NCI-H748 treated with DMSO at 0.1 percent for 48 hours (cell line): ENCODE data around the gene HMGXB4.

Source experiments
- DNase-seq: peaks from one replicate; lab custom pipeline; 2025; lab: John Stamatoyannopoulos, UW

HMGXB4 gene

GRCh38 chr22:35326854-35327562 is 69.7 kb downstream of the HMGXB4 start:
- DNase-seq: no peak

DNA sequence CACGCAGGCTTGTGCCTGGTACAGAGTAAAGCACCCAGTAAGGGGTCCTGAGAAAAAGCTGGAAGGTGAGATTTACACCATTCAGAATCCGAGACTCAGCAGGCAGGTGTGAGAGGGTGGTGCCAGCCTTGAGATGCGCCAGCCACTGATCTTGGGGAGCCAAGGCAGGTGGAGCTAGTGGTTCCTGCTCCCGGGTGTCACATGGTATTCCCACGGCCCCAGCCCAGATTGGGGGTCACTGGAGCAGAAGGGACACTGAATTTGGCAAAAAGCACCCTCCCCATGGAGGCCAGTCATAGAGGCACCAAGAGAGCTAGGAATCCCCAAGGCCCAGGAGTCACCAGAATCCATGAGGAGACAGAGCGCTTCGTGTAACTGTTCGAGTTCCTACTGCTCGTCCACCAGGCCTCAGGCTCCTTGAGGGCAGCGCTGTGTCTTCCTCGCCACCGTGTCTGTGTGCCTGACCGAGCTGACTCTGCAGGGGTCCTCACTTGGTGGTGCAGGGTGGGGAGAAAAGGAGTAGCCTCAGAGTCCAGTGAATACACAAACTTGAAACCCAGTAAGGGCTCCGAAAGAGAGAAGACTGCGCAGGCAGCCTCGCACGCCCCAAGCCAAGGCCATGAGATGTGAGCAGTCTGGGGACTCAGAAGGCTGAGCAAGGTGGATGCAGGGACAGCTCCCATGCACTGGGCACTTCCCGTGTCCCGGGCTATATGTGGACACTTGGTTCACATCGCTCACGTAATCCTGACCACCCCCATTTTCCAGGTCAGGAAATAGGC is 70.6 kb downstream of the HMGXB4 start:
- DNase-seq: no peak

- DNase-seq: no peak
Observed at GRCh38 chr22:35328472-35328885, 71.2 kb downstream of the HMGXB4 start.

- DNase-seq: no peak
Observed at GRCh38 chr22:35329114-35329847, 72.0 kb downstream of the HMGXB4 start.

DNA sequence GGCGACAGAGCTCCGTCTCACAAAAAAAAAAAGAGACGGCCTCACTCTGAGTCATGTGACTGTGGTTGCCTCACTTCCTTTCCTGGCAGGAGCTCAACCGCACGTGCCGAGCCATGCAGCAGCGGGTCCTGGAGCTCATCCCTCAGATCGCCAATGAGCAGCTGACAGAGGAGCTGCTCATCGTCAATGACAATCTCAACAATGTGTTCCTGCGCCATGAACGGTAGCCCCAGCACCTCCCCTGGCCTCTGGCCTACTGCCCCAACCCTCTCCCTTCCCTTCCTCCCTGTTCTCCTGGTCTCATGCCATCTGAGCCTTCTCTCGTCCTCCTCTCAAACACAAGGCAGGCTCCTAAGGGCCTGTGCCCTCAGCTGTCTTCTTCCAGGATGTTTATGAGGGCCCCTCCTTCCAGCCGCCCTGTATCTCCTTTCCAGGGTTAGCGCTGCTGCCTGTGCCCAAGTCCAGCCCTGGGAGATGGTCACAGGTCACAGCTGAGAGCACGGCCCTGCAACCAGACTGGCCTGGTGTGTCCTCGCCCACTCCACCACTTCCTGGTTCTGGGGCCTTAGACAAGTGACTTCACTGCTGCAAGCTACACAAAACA is 73.1 kb downstream of the HMGXB4 start:
- no peak for DNase-seq

GRCh38 chr22:35332278-35332677 is 75.0 kb downstream of the HMGXB4 start:
- DNase-seq: no peak

GRCh38 chr22:35333220-35333619 is 75.9 kb downstream of the HMGXB4 start:
- DNase-seq: no peak

GRCh38 chr22:35334004-35334403 is 76.7 kb downstream of the HMGXB4 start:
- DNase-seq: no peak

GRCh38 chr22:35335468-35335867 is 78.2 kb downstream of the HMGXB4 start:
- DNase-seq: no peak

DNA sequence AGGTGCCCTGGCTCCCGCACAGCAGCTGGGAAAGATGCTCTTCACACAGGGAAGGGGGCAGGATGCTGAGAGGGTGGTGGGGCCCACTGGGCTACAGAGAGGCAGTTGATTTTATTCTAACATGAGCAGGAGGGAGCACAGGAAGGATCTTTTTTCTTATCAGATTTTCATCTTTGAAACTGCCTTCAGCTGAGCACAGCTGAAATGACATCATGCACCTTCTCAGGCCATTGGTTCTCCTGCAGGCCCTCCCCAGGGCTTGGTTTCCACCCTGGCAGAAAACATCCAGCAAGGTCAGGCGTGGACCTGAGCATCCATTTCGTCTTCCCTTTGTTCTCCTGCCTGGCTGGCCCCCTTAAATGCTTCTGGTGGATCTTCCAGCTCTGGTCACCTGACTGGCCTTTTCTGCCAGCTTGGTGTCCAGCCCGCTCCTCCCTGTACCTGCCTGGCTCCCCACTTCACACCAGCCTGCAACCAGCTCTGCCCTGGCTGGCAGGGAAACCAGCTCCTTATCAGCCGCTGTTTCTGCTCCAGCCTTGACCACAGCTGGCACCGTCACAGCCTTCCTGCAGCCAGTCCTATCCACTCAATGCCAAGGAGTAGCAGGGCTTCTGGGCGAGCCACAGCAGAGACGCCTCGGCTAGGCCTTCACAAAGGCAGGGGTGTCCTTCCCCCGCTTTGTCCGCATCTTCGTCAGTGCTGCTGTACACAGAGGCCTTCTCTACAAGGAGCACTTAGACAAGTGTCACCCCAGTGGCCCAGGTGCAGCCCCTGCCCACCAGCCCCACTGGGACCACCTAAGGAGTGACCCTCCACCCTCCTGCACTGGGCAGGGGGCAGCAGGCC is 78.9 kb downstream of the HMGXB4 start:
- no peak for DNase-seq

GRCh38 chr22:35337932-35338331 is 80.6 kb downstream of the HMGXB4 start:
- no peak for DNase-seq

DNA sequence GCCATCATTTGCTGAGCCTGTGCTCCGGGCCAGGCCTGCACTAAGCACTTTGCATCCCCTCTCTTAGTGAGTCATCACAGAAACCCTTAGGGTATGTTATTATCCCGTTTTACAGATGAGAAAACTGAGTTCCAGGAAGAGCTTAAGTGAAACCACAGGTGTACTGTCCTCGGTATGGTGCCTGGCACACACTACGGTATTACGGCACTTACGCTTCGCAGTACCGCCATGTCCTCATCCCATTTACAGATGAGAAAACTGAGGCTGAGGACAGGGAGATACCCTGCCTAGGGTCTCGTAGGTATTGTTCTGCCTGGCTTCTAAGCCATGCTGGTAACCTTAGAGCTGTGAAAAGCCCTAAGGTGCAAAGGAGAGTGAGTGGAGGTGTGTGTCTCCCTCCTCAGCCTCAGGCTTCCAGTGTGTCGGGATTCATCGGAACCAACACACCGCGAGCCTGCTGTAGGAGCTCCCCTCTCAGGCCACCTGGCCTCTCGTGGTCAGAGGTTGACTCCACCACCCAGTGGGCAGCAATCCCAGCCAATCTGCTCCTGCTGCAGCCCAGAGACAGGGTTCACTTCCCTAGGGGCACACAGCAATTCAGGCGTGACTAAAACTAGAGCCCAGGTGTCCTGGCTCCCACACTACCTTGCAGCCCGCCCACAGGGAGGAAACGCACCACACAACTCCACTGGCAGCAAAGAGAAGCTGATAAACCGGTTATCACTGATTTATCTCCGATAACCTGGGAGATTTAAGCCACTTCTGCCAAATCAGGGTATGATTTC is 84.0 kb downstream of the HMGXB4 start:
- no peak for DNase-seq

GRCh38 chr22:35342390-35342789 is 85.1 kb downstream of the HMGXB4 start:
- no peak for DNase-seq

GRCh38 chr22:35343664-35344550 is 86.6 kb downstream of the HMGXB4 start:
- DNase-seq: no peak

DNA sequence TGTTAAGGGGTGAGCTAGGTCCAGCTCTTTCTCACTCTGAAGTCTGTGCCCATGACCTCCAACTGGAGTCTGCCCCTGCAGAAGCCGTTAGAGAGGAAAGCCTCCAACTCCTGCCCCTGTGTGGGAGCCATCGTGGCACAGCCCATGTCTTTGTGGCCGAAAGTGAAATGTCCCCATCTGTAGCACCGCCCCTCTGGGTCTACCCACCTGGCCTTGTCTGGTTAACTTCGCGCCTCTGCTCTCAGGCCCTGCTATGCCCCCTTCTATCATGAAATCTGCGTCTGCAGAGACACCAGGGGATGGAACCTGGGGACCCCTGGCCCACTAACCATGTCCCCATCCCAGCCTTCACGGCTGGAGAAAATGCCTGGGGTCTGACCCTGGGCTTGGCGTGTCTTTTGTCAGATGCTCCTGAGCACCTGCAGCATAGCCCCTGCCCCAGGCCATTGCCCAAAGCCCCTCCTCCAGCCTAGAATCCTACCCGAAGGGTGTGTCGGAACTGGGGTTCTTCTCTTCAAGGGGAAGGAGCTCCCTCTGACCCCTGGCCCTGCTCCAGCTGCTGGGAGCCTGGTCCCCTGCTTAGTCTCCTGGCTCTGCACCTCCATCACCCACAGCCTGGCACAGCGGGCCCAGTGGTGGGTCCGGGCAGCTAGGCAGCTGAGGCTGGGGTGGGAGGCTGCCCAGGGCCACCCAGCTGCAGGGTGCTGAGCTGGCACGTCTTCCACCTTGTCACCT is 87.8 kb downstream of the HMGXB4 start:
- DNase-seq: no peak
